Psoas muscle (tissue), 8 donors: ENCODE measurements around the gene SNN. TPM values are rescaled to one million over a fixed set of nuclear protein-coding genes. Genes with fewer than 3 reads are reported as not detected.

ENCODE experiments used
- ATAC-seq, 4 donors: fragments of 200-7000 bp; cut with Tn5 transposase; one replicate each; pipeline ENCODE4 v1.9.1; 2020; ENCODE audit warnings: moderate library complexity in 3 of 4, mild to moderate bottlenecking in 2 of 4
- DNase-seq, 2 donors: peaks; one replicate each; pipeline ENCODE4 v3.0.0-alpha.2; 2020
- H3K27ac ChIP-seq: fragments of 200-600 bp; one replicate; pipeline ENCODE4 v1.8.0; 2022
- H3K27me3 ChIP-seq, 3 donors: fragments of 200-600 bp in 1 of 3; one replicate each; pipeline versions ENCODE4 v1.6.1 to v1.8.0; 2013 to 2022; ENCODE audit warnings: low read length in 2 of 3, mild to moderate bottlenecking in 2 of 3, moderate library complexity in 1 of 3; ENCODE audit not compliant: insufficient read depth in 3 of 3
- H3K36me3 ChIP-seq, 2 donors: fragments of 200-600 bp in 1 of 2; one replicate each; pipeline versions ENCODE4 v1.6.1 to v1.8.0; 2013 to 2022; ENCODE audit warnings: low read depth in 1 of 2, mild to moderate bottlenecking in 1 of 2, moderate library complexity in 1 of 2; ENCODE audit not compliant: insufficient read depth in 1 of 2
- H3K4me1 ChIP-seq: fragments of 200-600 bp; one replicate; pipeline ENCODE4 v1.8.0; 2022
- H3K4me3 ChIP-seq: fragments of 200-600 bp; one replicate; pipeline ENCODE4 v1.8.0; 2022; ENCODE audit warnings: mild to moderate bottlenecking
- H3K9me3 ChIP-seq: fragments of 200-600 bp; one replicate; pipeline ENCODE4 v1.8.0; 2022
- CTCF ChIP-seq: fragments of 200-600 bp; IDR thresholded peaks from one replicate; pipeline ENCODE4 v1.8.0; 2022; ENCODE audit warnings: antibody characterized with exemption
- WGBS, 3 donors: extraction: QIAGEN DNeasy Blood & Tissue Kit; methylation state at CpG; one replicate each; pipeline versions ENCODE4 v1.1.6 to v1.1.7; 2013; 5-methylcytosine and 5-hydroxymethylcytosine counted together
- intact Hi-C, 2 donors: fragments of 100-400 bp; cut with DNase I; formaldehyde crosslinking; loops; one replicate each; pipeline versions ENCODE4 v1.11.0 to v1.14.2; 2022
- polyA plus RNA-seq, 3 donors: library from polyadenylated mRNA; stranded (reverse); fragments of 200-250 nt; gene quantifications; one replicate each; pipeline ENCODE4 v1.2.3, GENCODE V29; 2013
- total RNA-seq, 4 donors: library from RNA; stranded (reverse); fragmentation: NEBNext Ultra II Directional in 2 of 4; extraction: Animal tissue kit (Norgen Biotek cat#: 25700) in 2 of 4; gene quantifications; one replicate each; pipeline versions ENCODE4 v1.2.1 to v1.2.4, GENCODE V29; 2021 to 2023
- donor health status: healthy with polysubstance abuse.
- donor health status: DM: no; HTN: no; CAD: no; lungs with moderate emphysema.
- donor health status: Bipolar disorder and iron deficiency.
- donor health status: healthy.
- donor health status: DM: yes; HTN: yes; CAD: no.
- donor health status: DM: no; HTN: no; CAD: no.
- donor health status: DM: no; HTN: no; CAD: no.
- donor health status: DM: yes; HTN: yes; CAD: no.

SNN gene
- total and polyA plus RNA-seq, 7 donors = 30.3 to 152 (median 100) TPM

GRCh38 chr16:11711662-11712061 is 43.4 kb downstream of the SNN start:
- Histone ChIP-seq H3K27ac (peak overlapping the region; percentile 69), H3K4me1 (peaks cover 50% of the 10 kb centered on the region), H3K27me3 (no peaks in the 10 kb centered on the region), H3K36me3 (peaks cover 4 to 52% of the 10 kb centered on the region in 2 donors), H3K9me3 (no peaks in the 10 kb centered on the region), H3K4me3 (no peak overlapping the region)
- no peak for TF ChIP-seq CTCF
- intact Hi-C loops = loop anchor here (5.0 to 10.0 kb wide), 5 partner anchors 34 to 747 kb away; no protein-coding TSS in a partner anchor
- 91 to 96% (median 92%) methylated on average over 4 of the region's 4 CpGs for WGBS, 3 donors
- DNase-seq (no peak), ATAC-seq (no peak)

GRCh38 chr16:11712122-11712521 is 43.9 kb downstream of the SNN start:
- H3K27me3 ChIP-seq = no peaks in the 10 kb centered on the region
- intact Hi-C loops = loop anchor here (5.0 to 10.0 kb wide), 5 partner anchors 35 to 747 kb away; no protein-coding TSS in a partner anchor
- WGBS, 3 donors = 62 to 87% (median 73%) methylated on average over 3 of the region's 3 CpGs
- peak overlapping the region; percentile 69 for H3K27ac ChIP-seq
- H3K4me1 ChIP-seq = peaks cover 46% of the 10 kb centered on the region
- H3K9me3 ChIP-seq = no peaks in the 10 kb centered on the region
- TF ChIP-seq CTCF = no peak
- DNase-seq (no peak), ATAC-seq (no peak)
- H3K4me3 ChIP-seq = no peak overlapping the region
- peaks cover 4 to 52% of the 10 kb centered on the region in 2 donors for H3K36me3 ChIP-seq

GRCh38 chr16:11715246-11715947 is 47.1 kb downstream of the SNN start:
- Histone ChIP-seq H3K4me3 (no peak overlapping the region), H3K9me3 (no peaks in the 10 kb centered on the region), H3K27me3 (no peaks in the 10 kb centered on the region), H3K27ac (peak overlapping the region; percentile 44), H3K4me1 (peaks cover 42% of the 10 kb centered on the region), H3K36me3 (peaks cover 4 to 73% of the 10 kb centered on the region in 2 donors)
- no peak for TF ChIP-seq CTCF
- ATAC-seq (no peak), DNase-seq (no peak)
- WGBS, 3 donors = 84 to 90% (median 86%) methylated on average over 8 of the region's 8 CpGs
- intact Hi-C loops = loop anchor here (5.0 to 10.0 kb wide), 3 partner anchors 71 to 751 kb away; no protein-coding TSS in a partner anchor

- no peak for TF ChIP-seq CTCF
- Histone ChIP-seq H3K36me3 (peaks cover 1 to 78% of the 10 kb centered on the region in 2 donors), H3K4me1 (peaks cover 33% of the 10 kb centered on the region), H3K27me3 (no peaks in the 10 kb centered on the region), H3K27ac (no peak overlapping the region), H3K9me3 (no peaks in the 10 kb centered on the region), H3K4me3 (no peak overlapping the region)
- no peak for ATAC-seq
- DNase-seq = no peak
- intact Hi-C loops = loop anchor here (5.0 to 10.0 kb wide), 3 partner anchors 72 to 752 kb away; no protein-coding TSS in a partner anchor
Measured at GRCh38 chr16:11716336-11716735, 48.1 kb downstream of the SNN start.
